HG03342 (cell line): ENCODE measurements around the gene COMTD1.
A peak's percentile ranks its signal among the peaks of the same experiment; 100 is the strongest.
"Not testable (repeated sequence)": the region's sequence is repeated elsewhere in the genome, so short reads cannot be mapped to it uniquely, and the experiment has no call there.

Experiments used
- ATAC-seq: cut with Tn5 transposase; IDR thresholded peaks from one replicate; pipeline ENCODE4 v1.9.1; 2021; ENCODE audit warnings: mild to moderate bottlenecking, moderate library complexity; ENCODE audit not compliant: unreplicated experiment

The COMTD1 gene

GRCh38 chr10:75223507-75223906 is 12.2 kb downstream of the COMTD1 start:
- ATAC-seq: no peak

GRCh38 chr10:75221492-75221891 is 14.3 kb downstream of the COMTD1 start:
- not testable (repeated sequence) for ATAC-seq

- ATAC-seq: no peak
Observed at GRCh38 chr10:75220274-75220673, 15.5 kb downstream of the COMTD1 start.

DNA sequence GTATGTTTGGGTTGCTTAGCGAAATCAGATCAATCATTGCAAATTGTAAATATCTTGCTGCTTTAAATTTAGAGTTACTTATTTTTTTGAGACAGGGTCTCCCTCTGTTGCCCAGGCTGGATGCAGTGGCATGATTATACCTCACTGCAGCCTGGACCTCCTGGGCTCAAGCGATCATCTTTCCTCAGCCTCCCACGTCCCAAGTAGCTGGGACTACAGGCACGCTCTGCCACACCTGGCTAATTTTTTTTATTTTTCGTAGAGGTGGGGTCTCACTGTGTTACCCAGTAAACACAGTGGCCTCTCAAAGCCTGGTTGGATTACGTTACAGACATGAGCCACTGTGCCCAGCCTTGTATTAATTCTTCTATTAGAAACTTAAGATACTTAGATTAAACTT is 23.4 kb downstream of the COMTD1 start:
- ATAC-seq: no peak

- no peak for ATAC-seq
Observed at GRCh38 chr10:75211007-75211691, 24.6 kb downstream of the COMTD1 start.

- ATAC-seq: peak; percentile 82
Observed at GRCh38 chr10:75210282-75211006, 25.3 kb downstream of the COMTD1 start, which contains the start of gene VDAC2. Gene VDAC2, plus strand, starts transcription at chr10:75210796. Its CDS starts 363 bp downstream, at chr10:75211159.

- peak; percentile 40 for ATAC-seq
Observed at GRCh38 chr10:75209921-75210281, 25.9 kb downstream of the COMTD1 start.

DNA sequence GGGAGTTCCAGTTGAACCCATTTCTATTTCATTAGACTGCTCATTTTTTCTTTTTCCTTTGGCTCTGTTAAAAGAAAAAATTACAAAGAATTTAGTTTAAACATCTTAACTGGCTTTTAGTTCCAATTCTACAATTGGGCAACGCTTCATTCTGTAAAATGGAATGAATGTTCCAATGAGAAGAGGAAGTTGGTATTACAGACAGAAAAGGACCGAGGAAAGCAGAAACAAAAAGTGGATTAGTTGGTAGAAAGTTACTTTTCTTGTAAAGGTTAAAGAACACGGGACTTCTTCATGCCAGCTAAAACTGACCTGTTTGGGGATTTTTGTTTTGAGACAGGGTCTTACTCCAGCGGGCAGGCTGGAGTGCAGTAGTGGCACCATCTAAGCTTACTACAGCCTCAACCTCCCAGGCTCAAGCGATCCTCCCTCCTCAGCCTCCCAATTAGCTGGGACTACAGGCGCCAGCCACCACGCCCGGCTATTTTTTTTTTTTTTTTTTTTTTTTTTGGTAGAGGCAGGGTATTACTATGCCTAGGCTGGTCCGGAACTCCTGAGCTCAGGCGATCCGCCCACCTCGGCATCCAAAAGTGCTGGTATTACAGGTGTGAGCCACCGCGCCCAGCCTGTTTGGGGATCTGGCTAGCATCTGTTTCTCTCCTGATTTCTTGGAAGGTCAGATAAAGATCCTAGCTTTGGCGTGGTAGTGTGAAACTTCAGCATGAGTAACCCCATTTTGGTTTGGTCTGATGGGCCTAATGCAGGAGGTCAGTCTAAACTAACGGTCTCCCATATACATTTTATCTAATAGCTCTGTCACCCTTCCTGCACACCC is 26.5 kb downstream of the COMTD1 start:
- no peak for ATAC-seq

GRCh38 chr10:75208181-75208580 is 27.6 kb downstream of the COMTD1 start:
- no peak for ATAC-seq

- ATAC-seq: no peak
Observed at GRCh38 chr10:75207857-75208144, 28.0 kb downstream of the COMTD1 start.

GRCh38 chr10:75207079-75207856 is 28.5 kb downstream of the COMTD1 start:
- ATAC-seq: no peak

GRCh38 chr10:75206638-75207037 is 29.1 kb downstream of the COMTD1 start:
- ATAC-seq: not testable (repeated sequence)

GRCh38 chr10:75205908-75206307 is 29.8 kb downstream of the COMTD1 start:
- ATAC-seq: no peak

GRCh38 chr10:75203724-75204123 is 32.0 kb downstream of the COMTD1 start:
- no peak for ATAC-seq

GRCh38 chr10:75203046-75203620 is 32.6 kb downstream of the COMTD1 start:
- not testable (repeated sequence) for ATAC-seq

DNA sequence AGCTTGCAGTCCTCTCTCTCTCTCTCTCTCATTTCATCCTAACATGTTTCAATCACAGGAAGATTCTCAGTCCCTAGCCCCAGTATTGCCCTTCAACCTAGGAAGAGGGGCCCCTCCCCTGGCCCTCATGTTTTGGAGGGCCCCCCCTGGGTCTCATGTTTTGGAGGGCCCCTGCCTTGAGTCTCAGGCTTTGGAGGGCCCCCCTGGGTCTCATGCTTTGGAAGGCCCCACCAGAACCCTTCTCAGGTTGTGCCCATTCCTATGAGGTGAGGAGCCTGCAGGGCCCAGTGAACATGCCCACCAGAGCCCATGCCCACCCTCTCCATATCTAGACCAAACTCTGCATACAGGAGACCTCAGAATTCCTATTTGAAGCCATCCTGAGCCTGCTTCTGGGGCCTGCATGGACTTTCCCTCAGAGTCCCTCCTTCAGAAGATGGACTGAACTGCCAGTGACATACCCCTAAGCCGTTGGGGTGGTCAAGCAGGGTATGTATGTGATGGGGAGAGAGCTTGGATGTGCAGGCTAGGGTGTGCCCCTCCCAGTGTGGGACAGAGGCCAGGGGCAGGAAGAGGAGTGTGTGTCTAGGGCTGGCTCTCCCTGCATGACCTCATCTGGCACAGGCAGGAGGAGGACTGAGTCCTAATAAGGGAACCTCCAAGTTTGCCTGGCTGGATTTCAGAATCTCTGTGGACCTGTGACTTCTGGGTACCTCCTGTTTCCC is 33.3 kb downstream of the COMTD1 start:
- ATAC-seq: no peak

DNA sequence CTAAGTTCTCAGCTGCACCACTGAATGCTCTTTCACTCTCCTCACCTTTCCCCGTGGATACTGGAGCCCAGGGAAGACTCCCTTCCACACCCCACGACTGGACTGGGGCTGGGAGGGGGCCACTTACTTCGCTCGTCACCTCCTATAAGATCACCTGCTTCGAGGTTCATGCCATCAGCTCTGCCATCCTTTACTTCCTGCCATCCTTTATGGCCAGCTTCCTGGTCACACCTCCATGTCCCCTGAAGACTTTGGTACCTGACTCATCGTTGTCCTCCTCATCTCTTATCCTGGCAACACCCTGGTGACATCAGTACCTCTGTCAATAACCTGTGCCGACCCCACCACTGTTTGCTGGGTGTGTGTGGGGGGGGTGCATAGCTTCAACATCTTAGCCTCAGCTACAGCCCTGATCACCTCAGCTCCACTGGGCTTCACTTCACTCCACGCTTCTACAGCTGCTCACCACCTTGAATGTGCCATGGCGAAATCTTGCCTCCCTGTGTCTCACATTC is 33.9 kb downstream of the COMTD1 start:
- no peak for ATAC-seq

DNA sequence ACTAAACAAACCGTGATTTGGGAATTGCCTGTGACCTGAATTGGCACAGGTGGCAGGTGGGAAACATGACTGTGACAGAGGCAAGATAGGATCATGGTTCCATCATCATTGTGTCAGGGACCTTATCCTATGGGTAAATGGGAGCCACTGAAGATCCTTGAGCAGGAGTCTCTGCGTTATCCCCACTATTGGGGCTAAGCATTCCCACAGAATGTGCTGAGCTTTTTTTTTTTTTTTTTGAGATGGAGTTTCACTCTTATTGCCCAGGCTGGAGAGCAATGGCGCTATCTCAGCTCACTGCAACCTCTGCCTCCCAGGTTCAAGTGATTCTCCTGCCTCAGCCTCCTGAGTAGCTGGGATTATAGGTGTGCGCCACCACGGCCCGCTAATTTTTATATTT is 35.8 kb downstream of the COMTD1 start:
- not testable (repeated sequence) for ATAC-seq

DNA sequence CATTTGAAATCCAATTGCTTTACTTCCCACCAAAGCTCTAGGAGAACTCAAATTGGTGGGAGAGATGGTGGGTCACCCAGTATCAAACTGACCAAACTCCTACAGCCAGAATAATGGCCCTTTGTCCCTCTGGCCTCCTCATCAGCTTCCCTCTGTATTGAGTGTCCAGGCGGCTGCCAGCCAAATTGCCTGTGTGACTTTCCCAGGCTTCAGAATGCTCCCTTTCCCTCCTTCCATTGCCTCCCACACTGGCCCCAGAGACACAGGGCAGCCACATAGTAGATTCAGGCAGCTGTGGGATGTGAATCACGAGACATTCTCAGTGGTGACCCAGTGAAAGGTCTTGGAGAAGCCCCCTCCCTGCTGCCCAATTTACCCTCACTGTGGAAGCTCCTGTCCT is 37.9 kb downstream of the COMTD1 start:
- ATAC-seq: no peak

- no peak for ATAC-seq
Observed at GRCh38 chr10:75197066-75197465, 38.7 kb downstream of the COMTD1 start.
